ENCODE measurements around the gene SLC11A2. TPM values are rescaled to one million over a fixed set of nuclear protein-coding genes. Genes with fewer than 3 reads are reported as not detected.

SLC11A2 gene
- total and polyA plus RNA-seq, 2 of the 8 experiments (the other 6 are each of a cell fraction or from before 2014, with no cell fraction given): 55.0 to 61.5 TPM

- no peak overlapping the region for H3K4ac ChIP-seq (replicated peaks; ENCODE audit: insufficient read length, low read depth, low read length)
- H3K27ac ChIP-seq (ENCODE audit: low read depth, low read length): peak overlapping the region; percentile 3; the same call in 1 of the 2 replicates
- no peak overlapping the region for H3K23ac ChIP-seq (ENCODE audit: insufficient read length)
- no peaks in the 10 kb centered on the region for H3K23me2 ChIP-seq (ENCODE audit: low read depth, low read length)
- H3K56ac ChIP-seq (replicated peaks; ENCODE audit: insufficient read length, low read depth, low read length): no peak overlapping the region
- H3K27me3 ChIP-seq (replicated peaks in 1 of 4; ENCODE audit: control insufficient read depth in 3 of 4, extremely low read depth in 1 of 4, insufficient read depth in 3 of 4, low read length in 3 of 4): no peaks in the 10 kb centered on the region
- H3K18ac ChIP-seq (ENCODE audit: extremely low read depth, low read length): no peak overlapping the region
- no peak overlapping the region for H2BK15ac ChIP-seq (ENCODE audit: low read length)
- FAIRE-seq (no peak), DNase-seq (ENCODE audit: low read depth in 1 of 2, low spot score in 2 of 2) (no peak)
- H2AFZ ChIP-seq (ENCODE audit: low read length): no peak overlapping the region
- H3K4me2 ChIP-seq (ENCODE audit: insufficient read depth in 1 of 2, low read depth in 2 of 2, low read length in 2 of 2): peak overlapping the region; percentile 32 to 41; a peak in 3 of 4 replicates
- no peak overlapping the region; the same call in 1 of the 2 replicates for H2BK12ac ChIP-seq (ENCODE audit: low read depth, low read length)
- H2BK120ac ChIP-seq (replicated peaks; ENCODE audit: low read depth, low read length): no peak overlapping the region
- WGBS, 2 experiments (ENCODE audit: extremely low coverage in 1 of 2, insufficient coverage in 1 of 2, insufficient read length in 1 of 2, insufficient replicate concordance in 2 of 2, low coverage in 1 of 2, low lambda C conversion rate in 2 of 2, missing lambda C conversion rate in 1 of 2): 70% methylated on average over 3 of the region's 3 CpGs; no CpG with 5 or more reads in 1 of the 2 experiments
- peaks cover 0 to 6% (median 3%) of the 10 kb centered on the region in 4 experiments; a peak in 4 of 7 replicates for H3K4me1 ChIP-seq (replicated peaks in 1 of 4; ENCODE audit: control insufficient read depth in 3 of 4, insufficient read depth in 4 of 4, low read length in 3 of 4)
- ChIA-PET CTCF (ENCODE audit: partially characterized antibody) (interaction anchor here (0.6 to 6.9 kb wide), 5 partner anchors 11 to 573 kb away, joined by 3 to 66 read pairs (median 6); partner anchors contain the start of gene SLC11A2), POLR2A (ENCODE audit: partially characterized antibody) (interaction anchor here (0.6 to 3.9 kb wide), 9 partner anchors 13 to 242 kb away, joined by 3 to 20 read pairs (median 5); partner anchors contain the start of genes ATF1, CSRNP2 and SLC11A2)
- no peak overlapping the region for H3K9ac ChIP-seq (replicated peaks in 1 of 4; ENCODE audit: extremely low read depth in 1 of 4, low read depth in 3 of 4, low read length in 3 of 4)
- no peak overlapping the region for H2BK20ac ChIP-seq (ENCODE audit: low read length)
- no peak overlapping the region for H3K14ac ChIP-seq (ENCODE audit: insufficient read length)
- H3K9me3 ChIP-seq (ENCODE audit: insufficient read depth in 2 of 2, low read depth in 1 of 2, low read length in 1 of 2): no peaks in the 10 kb centered on the region
- peaks cover 0 to 11% (median 3%) of the 10 kb centered on the region in 4 experiments; a peak in 3 of 8 replicates for H3K36me3 ChIP-seq (ENCODE audit: control insufficient read depth in 2 of 4, insufficient read depth in 4 of 4, low read length in 3 of 4)
- H3K79me1 ChIP-seq (ENCODE audit: low read depth, low read length): no peaks in the 10 kb centered on the region; the same call in 1 of the 2 replicates
- peaks cover 0 to 16% of the 10 kb centered on the region in 2 experiments; a peak in 1 of 4 replicates for H3K79me2 ChIP-seq (ENCODE audit: control insufficient read depth in 1 of 2, insufficient read depth in 2 of 2, low read length in 2 of 2)
- H2AK5ac ChIP-seq (ENCODE audit: low read depth, low read length): no peak overlapping the region
- no peak overlapping the region for H4K8ac ChIP-seq (ENCODE audit: extremely low read depth, insufficient read depth, low read length)
- no peak overlapping the region for H4K91ac ChIP-seq (replicated peaks; ENCODE audit: insufficient read length, low read length)
- H2BK5ac ChIP-seq (ENCODE audit: low read depth, low read length): peak overlapping the region; percentile 69; the same call in 1 of the 2 replicates
- no peaks in the 10 kb centered on the region for H4K20me1 ChIP-seq (replicated peaks in 1 of 2; ENCODE audit: control insufficient read depth in 1 of 2, insufficient read depth in 2 of 2, low read length in 2 of 2)
- no peak overlapping the region for H4K5ac ChIP-seq (ENCODE audit: insufficient read length, low read depth, low read length)
- no peak overlapping the region; a peak in 1 of 8 replicates for H3K4me3 ChIP-seq (ENCODE audit: extremely low read depth in 1 of 4, insufficient read depth in 2 of 4, low read depth in 3 of 4, low read length in 4 of 4)
- TF ChIP-seq MAFK (IDR thresholded peaks at IDR 0.05; ENCODE audit: low read depth, low read length): no peak
- no peak for TF ChIP-seq NRF1 (IDR thresholded peaks at IDR 0.05; ENCODE audit: low read depth, low read length)
- TF ChIP-seq TAF7 (optimal IDR thresholded peaks at IDR 0.05; ENCODE audit: borderline replicate concordance, low read depth, low read length): no peak
- TF ChIP-seq RNF2 (IDR thresholded peaks at IDR 0.05; ENCODE audit: borderline replicate concordance, low read depth, low read length, missing control alignments, poor library complexity, severe bottlenecking): no peak
- no peak for TF ChIP-seq CBX8 (IDR thresholded peaks at IDR 0.05; ENCODE audit: borderline replicate concordance, low read depth, low read length)
- TF ChIP-seq JUND (IDR thresholded peaks at IDR 0.05; ENCODE audit: low read length): no peak
- TF ChIP-seq SP1 (IDR thresholded peaks at IDR 0.05; ENCODE audit: low read depth, low read length): peak; percentile 87
- no peak for TF ChIP-seq HDAC2 (IDR thresholded peaks at IDR 0.05; ENCODE audit: borderline replicate concordance in 1 of 2, low read depth in 2 of 2, low read length in 2 of 2)
- no peak for TF ChIP-seq ZNF274 (IDR thresholded peaks at IDR 0.05; ENCODE audit: borderline replicate concordance, extremely low read depth, low read length)
- no peak for TF ChIP-seq SIN3A (conservative IDR thresholded peaks at IDR 0.05 in 1 of 2, IDR thresholded peaks at IDR 0.05 in 1 of 2; ENCODE audit: low read depth in 1 of 2, low read length in 2 of 2)
- peak; percentile 30; the same call in 1 of the 2 replicates for TF ChIP-seq TAF1 (IDR thresholded peaks at IDR 0.05; ENCODE audit: low read depth, low read length)
- TF ChIP-seq ASH2L (IDR thresholded peaks at IDR 0.05; ENCODE audit: low read length): peak; percentile 81
Measured at GRCh38 chr12:51005671-51006070, 20.5 kb downstream of the SLC11A2 start.

Data from H1 (cell line).